ENCODE data around the gene SCD5.

- TF ChIP-seq CTCF (conservative IDR thresholded peaks at IDR 0.05; ENCODE audit: low read depth in 2 of 2) (no peak), POLR2AphosphoS5 (IDR thresholded peaks at IDR 0.05; ENCODE audit: low read depth) (no peak), CREB1 (CRISPR knock-in tag; IDR thresholded peaks at IDR 0.05; ENCODE audit: low read depth) (no peak), EZH2 (IDR thresholded peaks at IDR 0.05; ENCODE audit: low read depth, unreplicated experiment) (no peak), EZH2phosphoT487 (IDR thresholded peaks at IDR 0.05; ENCODE audit: unreplicated experiment) (no peak), JUNB (IDR thresholded peaks at IDR 0.05; ENCODE audit: unreplicated experiment) (no peak)
- TF ChIP-seq, protein P1, sequence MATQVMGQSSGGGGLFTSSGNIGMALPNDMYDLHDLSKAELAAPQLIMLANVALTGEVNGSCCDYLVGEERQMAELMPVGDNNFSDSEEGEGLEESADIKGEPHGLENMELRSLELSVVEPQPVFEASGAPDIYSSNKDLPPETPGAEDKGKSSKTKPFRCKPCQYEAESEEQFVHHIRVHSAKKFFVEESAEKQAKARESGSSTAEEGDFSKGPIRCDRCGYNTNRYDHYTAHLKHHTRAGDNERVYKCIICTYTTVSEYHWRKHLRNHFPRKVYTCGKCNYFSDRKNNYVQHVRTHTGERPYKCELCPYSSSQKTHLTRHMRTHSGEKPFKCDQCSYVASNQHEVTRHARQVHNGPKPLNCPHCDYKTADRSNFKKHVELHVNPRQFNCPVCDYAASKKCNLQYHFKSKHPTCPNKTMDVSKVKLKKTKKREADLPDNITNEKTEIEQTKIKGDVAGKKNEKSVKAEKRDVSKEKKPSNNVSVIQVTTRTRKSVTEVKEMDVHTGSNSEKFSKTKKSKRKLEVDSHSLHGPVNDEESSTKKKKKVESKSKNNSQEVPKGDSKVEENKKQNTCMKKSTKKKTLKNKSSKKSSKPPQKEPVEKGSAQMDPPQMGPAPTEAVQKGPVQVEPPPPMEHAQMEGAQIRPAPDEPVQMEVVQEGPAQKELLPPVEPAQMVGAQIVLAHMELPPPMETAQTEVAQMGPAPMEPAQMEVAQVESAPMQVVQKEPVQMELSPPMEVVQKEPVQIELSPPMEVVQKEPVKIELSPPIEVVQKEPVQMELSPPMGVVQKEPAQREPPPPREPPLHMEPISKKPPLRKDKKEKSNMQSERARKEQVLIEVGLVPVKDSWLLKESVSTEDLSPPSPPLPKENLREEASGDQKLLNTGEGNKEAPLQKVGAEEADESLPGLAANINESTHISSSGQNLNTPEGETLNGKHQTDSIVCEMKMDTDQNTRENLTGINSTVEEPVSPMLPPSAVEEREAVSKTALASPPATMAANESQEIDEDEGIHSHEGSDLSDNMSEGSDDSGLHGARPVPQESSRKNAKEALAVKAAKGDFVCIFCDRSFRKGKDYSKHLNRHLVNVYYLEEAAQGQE (IDR thresholded peaks at IDR 0.05; ENCODE audit: unreplicated experiment): no peak
Measured at GRCh38 chr4:82585690-82586435, 212.7 kb downstream of the SCD5 start.

Measured in GM23338 (cell line).